GM12892 (cell line): ENCODE measurements around the gene TAL2.

ENCODE experiments used
- POLR2A ChIP-seq: IDR thresholded peaks from 2 replicates; pipeline ENCODE4 v1.6.1; 2011; ENCODE audit warnings: low read depth, low read length, control low read depth
- POLR2AphosphoS5 ChIP-seq: IDR thresholded peaks from 2 replicates; pipeline ENCODE4 v1.6.1; 2011; ENCODE audit warnings: low read depth, low read length, control low read depth
- TAF1 ChIP-seq: IDR thresholded peaks from 2 replicates; pipeline ENCODE4 v1.6.1; 2011; ENCODE audit warnings: low read depth, mild to moderate bottlenecking, control low read depth, low read length, borderline replicate concordance

DNA sequence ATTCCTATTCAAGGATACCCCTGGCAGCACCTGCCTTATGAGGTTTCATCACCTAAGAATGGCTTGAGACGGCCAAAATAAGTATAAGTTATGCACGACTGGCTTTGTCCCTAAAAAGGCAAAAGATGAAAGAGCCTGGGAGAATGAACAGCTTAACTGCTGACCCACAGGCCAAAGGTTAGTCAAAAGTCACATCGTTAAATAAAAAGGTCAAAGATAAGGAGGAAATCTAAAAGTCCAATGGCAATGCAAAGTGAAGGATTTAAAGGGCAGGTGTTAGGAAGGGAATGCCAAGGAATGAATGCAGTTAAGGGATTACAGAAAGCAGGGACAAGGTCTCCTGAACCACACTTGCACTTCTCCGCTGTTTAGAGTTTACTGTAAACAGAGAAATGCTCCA, 5.6 kb downstream of the TAL2 start:
- TF ChIP-seq POLR2A (no peak), POLR2AphosphoS5 (no peak), TAF1 (no peak)
